GM12878 (cell line): ENCODE data around the gene CFP. TPM values are rescaled to one million over a fixed set of nuclear protein-coding genes. Genes with fewer than 3 reads are reported as not detected.

ENCODE experiments used
- ATAC-seq: fragments of 200-7000 bp; cut with Tn5 transposase; 3 replicates; pipeline ENCODE4 v1.9.1; 2020; ENCODE audit warnings: mild to moderate bottlenecking, moderate library complexity
- BruUV-seq: library from RNA; stranded (reverse); fragments of 400-500 nt; replicated peaks from 2 replicates; lab custom pipeline; 2021; lab: Mats Ljungman, UMichigan
- CTCF ChIA-PET: fragments of 300-600 bp; sonication (Branson Sonifier 250); formaldehyde crosslinking; extraction: SDS; loops from one replicate; lab custom pipeline; 2021; ENCODE audit warnings: inconsistent platforms; lab: Yijun Ruan, JAX
- POLR2A ChIA-PET: fragments of 350-600 bp; formaldehyde crosslinking; extraction: SDS; loops from one replicate; lab custom pipeline; 2021; ENCODE audit warnings: inconsistent platforms; lab: Charles Lee
- RAD21 ChIA-PET: fragments of 300-600 bp; sonication (Branson Sonifier 250); formaldehyde crosslinking; loops from one replicate; lab custom pipeline; 2023; ENCODE audit warnings: antibody characterized with exemption; ENCODE audit not compliant: unreplicated experiment; lab: Charles Lee
- SMC1A ChIA-PET: fragments of 300-600 bp; sonication (Branson Sonifier 250); formaldehyde crosslinking; loops from one replicate; lab custom pipeline; 2023; ENCODE audit not compliant: unreplicated experiment, uncharacterized antibody; lab: Charles Lee
- DNase-seq: peaks from one replicate; pipeline ENCODE4 v3.0.0-alpha.2; 2011; ENCODE audit warnings: low read depth, low spot score
- FAIRE-seq: peaks from 3 replicates; lab custom pipeline; 2011; peaks lifted over from hg19 to GRCh38; lab: Jason Lieb, UNC
- H2AFZ ChIP-seq: 2 replicates; pipeline ENCODE4 v1.6.0; 2011; ENCODE audit warnings: low read depth, low read length, control low read depth; ENCODE audit not compliant: control insufficient read depth
- H3K27ac ChIP-seq: 2 replicates; pipeline ENCODE4 v1.5.1; 2011; ENCODE audit warnings: control low read depth; ENCODE audit not compliant: control insufficient read depth, insufficient read depth
- H3K27me3 ChIP-seq, 2 experiments: replicated peaks in 1 of 2; 2 replicates each; pipeline versions ENCODE4 v1.6.0 to v1.6.1; 2011; ENCODE audit warnings: low read length in 1 of 2; ENCODE audit not compliant: control insufficient read depth in 2 of 2, insufficient read depth in 2 of 2
- H3K36me3 ChIP-seq, 2 experiments: 2 replicates each; pipeline ENCODE4 v1.5.1; 2011; ENCODE audit warnings: low read length in 1 of 2; ENCODE audit not compliant: control insufficient read depth in 2 of 2, insufficient read depth in 2 of 2
- H3K4me1 ChIP-seq: 2 replicates; pipeline ENCODE4 v1.6.1; 2011; ENCODE audit warnings: mild to moderate bottlenecking, low read length, moderate library complexity, mixed read lengths; ENCODE audit not compliant: control insufficient read depth, insufficient read depth
- H3K4me2 ChIP-seq: 2 replicates; pipeline ENCODE4 v1.6.0; 2011; ENCODE audit warnings: control low read depth; ENCODE audit not compliant: control insufficient read depth, insufficient read depth
- H3K4me3 ChIP-seq: fragments of 200-600 bp; sonication (generic); 2 replicates; pipeline ENCODE4 v1.5.1; 2016
- H3K79me2 ChIP-seq: 2 replicates; pipeline ENCODE4 v1.6.0; 2011; ENCODE audit warnings: low read length; ENCODE audit not compliant: control insufficient read depth, insufficient read depth
- H3K9ac ChIP-seq: 2 replicates; pipeline ENCODE4 v1.8.0; 2011; ENCODE audit warnings: low read length, control low read depth, mixed read lengths; ENCODE audit not compliant: control insufficient read depth, insufficient read depth
- H3K9me3 ChIP-seq: replicated peaks from 3 replicates; pipeline ENCODE4 v1.5.1; 2011; ENCODE audit warnings: mild to moderate bottlenecking, low read length; ENCODE audit not compliant: control insufficient read depth, insufficient read depth
- H4K20me1 ChIP-seq: 2 replicates; pipeline ENCODE4 v1.6.0; 2011; ENCODE audit not compliant: control insufficient read depth, insufficient read depth
- ASH2L ChIP-seq: fragments of 300-600, 200-600 bp; sonication (generic); IDR thresholded peaks from 2 replicates; pipeline ENCODE4 v1.6.1; 2017; ENCODE audit warnings: low read depth, mild to moderate bottlenecking, borderline replicate concordance
- LARP7 ChIP-seq: fragments of 450-650 bp; IDR thresholded peaks from 2 replicates; pipeline ENCODE4 v1.6.1; 2017; ENCODE audit warnings: mild to moderate bottlenecking
- MXI1 ChIP-seq: fragments of 150-350 bp; IDR thresholded peaks from 2 replicates; pipeline ENCODE4 v1.6.1; 2011; ENCODE audit warnings: low read depth, mild to moderate bottlenecking, inconsistent platforms, low read length, improper control_type of control experiment
- NFYB ChIP-seq: IDR thresholded peaks from 2 replicates; pipeline ENCODE4 v1.6.1; 2011; ENCODE audit warnings: low read depth, mild to moderate bottlenecking, low read length, improper control_type of control experiment, moderate library complexity; ENCODE audit not compliant: insufficient read depth
- NRF1 ChIP-seq: conservative IDR thresholded peaks from 2 replicates; pipeline ENCODE4 v1.6.1; 2011; ENCODE audit warnings: mild to moderate bottlenecking, low read depth, low read length, improper control_type of control experiment
- PAX8 ChIP-seq: fragments of 450-650 bp; IDR thresholded peaks from 2 replicates; pipeline ENCODE4 v1.6.1; 2017; ENCODE audit warnings: mild to moderate bottlenecking, moderate library complexity
- SKIL ChIP-seq: fragments of 450-650 bp; IDR thresholded peaks from 2 replicates; pipeline ENCODE4 v1.6.1; 2017; ENCODE audit warnings: mild to moderate bottlenecking, low read depth, inconsistent platforms; ENCODE audit not compliant: poor library complexity, severe bottlenecking
- TCF12 ChIP-seq: IDR thresholded peaks from 2 replicates; pipeline ENCODE4 v1.6.1; 2011; ENCODE audit warnings: low read depth, mild to moderate bottlenecking, low read length
- ZNF217 ChIP-seq: fragments of 450-650 bp; IDR thresholded peaks from 2 replicates; pipeline ENCODE4 v1.6.1; 2017; ENCODE audit warnings: antibody characterized with exemption, mild to moderate bottlenecking
- WGBS: methylation state at CpG from one replicate; pipeline ENCODE4 v1.1.6; 2016; ENCODE audit warnings: low lambda C conversion rate; ENCODE audit not compliant: insufficient replicate concordance, insufficient coverage; ENCODE audit errors: missing lambda C conversion rate; 5-methylcytosine and 5-hydroxymethylcytosine counted together
- in situ Hi-C: fragments of 300-500 bp; cut with MboI; formaldehyde crosslinking; loops from 9 replicates; pipeline ENCODE4 v1.14.3; 2018; ENCODE audit warnings: mixed read lengths
- intact Hi-C: fragments of 100-400 bp; cut with micrococcal nuclease; formaldehyde crosslinking; loops from one replicate; pipeline ENCODE4 v1.14.2; 2022; ENCODE audit not compliant: unreplicated experiment
- polyA plus RNA-seq, 11 experiments: library from polyadenylated mRNA; depleted of rRNA in 4 of 11; unstranded in 6 of 11; stranded (reverse) in 5 of 11; fragments of >200 nt; fragmentation: Nextera tagmentation in 4 of 11; fragmentation: Illumina TruSeq in 1 of 11; extraction: Ambion mirVana in 4 of 11; extraction: Trizol in 1 of 11; gene quantifications; 1 replicate in 1 of 11; 2 replicates in 10 of 11; pipeline versions ENCODE4 v1.2.1 to v1.2.3, GENCODE V29; 2011 to 2016; ENCODE audit warnings: inconsistent platforms in 2 of 11, missing spikeins in 2 of 11, low read depth in 1 of 11
- total RNA-seq, 4 experiments: library from RNA; depleted of rRNA in 3 of 4; stranded (reverse); fragments of >200 nt in 3 of 4; fragmentation: Illumina TruSeq in 1 of 4; extraction: Trizol in 1 of 4; gene quantifications; 2 replicates each; pipeline versions ENCODE4 v1.2.1 to v1.2.3, GENCODE V29; 2013 to 2021
- TF ChIP-seq, protein P1 (sequence below): fragments of 450-650 bp; IDR thresholded peaks from 2 replicates; pipeline ENCODE4 v1.6.1; 2016; ENCODE audit warnings: mild to moderate bottlenecking, moderate library complexity, borderline replicate concordance

The CFP gene
- total and polyA plus RNA-seq, 10 of the 15 experiments (the other 5 are each of a cell fraction or from before 2014, with no cell fraction given): 0.72 to 10.1 (median 2.8) TPM

DNA sequence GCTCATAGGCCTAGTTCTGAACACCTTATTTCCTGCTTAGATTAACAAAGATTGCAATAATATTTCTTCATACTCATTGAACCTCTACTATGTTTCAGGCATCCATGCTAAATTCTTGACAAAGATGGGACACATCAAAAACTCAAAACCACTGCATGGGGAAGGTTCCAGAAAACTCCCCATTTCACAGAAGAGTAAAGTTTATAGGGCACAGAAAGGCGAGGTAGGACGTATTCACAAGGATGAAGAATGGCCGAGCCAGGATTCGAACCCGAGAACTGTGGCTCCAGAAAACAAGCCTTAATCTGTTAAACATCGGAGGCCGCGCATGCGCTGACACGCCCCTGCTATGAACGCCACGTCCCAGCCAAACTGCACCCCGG, 28.6 kb upstream of the CFP start:
- ChIA-PET SMC1A (no interaction called here), CTCF (no interaction called here), RAD21 (no interaction called here), POLR2A (no interaction called here)
- H3K9me3 ChIP-seq: no peaks in the 10 kb centered on the region
- peak overlapping the region; percentile 26 for H3K4me2 ChIP-seq
- ATAC-seq (no peak), DNase-seq (no peak), FAIRE-seq (no peak)
- peak overlapping the region; percentile 68 for H3K27ac ChIP-seq
- intact Hi-C loops: loop anchor here (1.0 to 5.0 kb wide), 3 partner anchors 8 to 369 kb away; partner anchors contain the start of genes ELK1 and ZNF81
- TSS peak; percentile 66 for BruUV-seq
- H3K4me3 ChIP-seq: peak overlapping the region; percentile 65
- no peak for TF ChIP-seq ASH2L
- TF ChIP-seq SKIL: peak; percentile 10
- peak; percentile 47 for TF ChIP-seq NRF1
- TF ChIP-seq PAX8: 0 out of 2 replicates have a peak, but pooled peaks have one; percentile 43
- TF ChIP-seq LARP7: 0 out of 2 replicates have a peak, but pooled peaks have one; percentile 0
- TF ChIP-seq ZNF217: 0 out of 2 replicates have a peak, but pooled peaks have one; percentile 35
- no peak for TF ChIP-seq MXI1
- TF ChIP-seq, protein P1, sequence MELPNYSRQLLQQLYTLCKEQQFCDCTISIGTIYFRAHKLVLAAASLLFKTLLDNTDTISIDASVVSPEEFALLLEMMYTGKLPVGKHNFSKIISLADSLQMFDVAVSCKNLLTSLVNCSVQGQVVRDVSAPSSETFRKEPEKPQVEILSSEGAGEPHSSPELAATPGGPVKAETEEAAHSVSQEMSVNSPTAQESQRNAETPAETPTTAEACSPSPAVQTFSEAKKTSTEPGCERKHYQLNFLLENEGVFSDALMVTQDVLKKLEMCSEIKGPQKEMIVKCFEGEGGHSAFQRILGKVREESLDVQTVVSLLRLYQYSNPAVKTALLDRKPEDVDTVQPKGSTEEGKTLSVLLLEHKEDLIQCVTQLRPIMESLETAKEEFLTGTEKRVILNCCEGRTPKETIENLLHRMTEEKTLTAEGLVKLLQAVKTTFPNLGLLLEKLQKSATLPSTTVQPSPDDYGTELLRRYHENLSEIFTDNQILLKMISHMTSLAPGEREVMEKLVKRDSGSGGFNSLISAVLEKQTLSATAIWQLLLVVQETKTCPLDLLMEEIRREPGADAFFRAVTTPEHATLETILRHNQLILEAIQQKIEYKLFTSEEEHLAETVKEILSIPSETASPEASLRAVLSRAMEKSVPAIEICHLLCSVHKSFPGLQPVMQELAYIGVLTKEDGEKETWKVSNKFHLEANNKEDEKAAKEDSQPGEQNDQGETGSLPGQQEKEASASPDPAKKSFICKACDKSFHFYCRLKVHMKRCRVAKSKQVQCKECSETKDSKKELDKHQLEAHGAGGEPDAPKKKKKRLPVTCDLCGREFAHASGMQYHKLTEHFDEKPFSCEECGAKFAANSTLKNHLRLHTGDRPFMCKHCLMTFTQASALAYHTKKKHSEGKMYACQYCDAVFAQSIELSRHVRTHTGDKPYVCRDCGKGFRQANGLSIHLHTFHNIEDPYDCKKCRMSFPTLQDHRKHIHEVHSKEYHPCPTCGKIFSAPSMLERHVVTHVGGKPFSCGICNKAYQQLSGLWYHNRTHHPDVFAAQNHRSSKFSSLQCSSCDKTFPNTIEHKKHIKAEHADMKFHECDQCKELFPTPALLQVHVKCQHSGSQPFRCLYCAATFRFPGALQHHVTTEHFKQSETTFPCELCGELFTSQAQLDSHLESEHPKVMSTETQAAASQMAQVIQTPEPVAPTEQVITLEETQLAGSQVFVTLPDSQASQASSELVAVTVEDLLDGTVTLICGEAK: 0 out of 2 replicates have a peak, but pooled peaks have one; percentile 24
- TF ChIP-seq NFYB: 0 out of 2 replicates have a peak, but pooled peaks have one; percentile 13
- no peak for TF ChIP-seq TCF12
- H3K79me2 ChIP-seq: peaks cover 11% of the 10 kb centered on the region
- H3K27me3 ChIP-seq: no peaks in the 10 kb centered on the region
- in situ Hi-C loops: loop anchor here (10.0 kb wide), 1 partner anchor 463 kb away; the partner anchor contains the start of gene UBA1
- WGBS: 35% methylated on average over 13 of the region's 13 CpGs
- no peaks in the 10 kb centered on the region for H3K4me1 ChIP-seq
- no peaks in the 10 kb centered on the region for H4K20me1 ChIP-seq
- H2AFZ ChIP-seq: no peak overlapping the region
- H3K9ac ChIP-seq: peak overlapping the region; percentile 50
- peaks cover 2 to 11% of the 10 kb centered on the region in 2 experiments; a peak in 3 of 4 replicates for H3K36me3 ChIP-seq
